Heart right ventricle (tissue), 16 donors: ENCODE data around the gene GSDME. TPM values are rescaled to one million over a fixed set of nuclear protein-coding genes. Genes with fewer than 3 reads are reported as not detected.

Source experiments
- ATAC-seq, 8 donors: fragments of 200-7000 bp; cut with Tn5 transposase; one replicate each; pipeline ENCODE4 v1.9.1; 2020; ENCODE audit warnings: mild to moderate bottlenecking in 8 of 8, moderate library complexity in 8 of 8, moderate number of reproducible peaks in 1 of 8
- DNase-seq, 2 donors: peaks; one replicate each; pipeline ENCODE4 v3.0.0-alpha.2; 2020
- H3K27ac ChIP-seq, 10 donors: fragments of 200-600 bp; sonication (generic) in 2 of 10; one replicate each; pipeline versions ENCODE4 v1.5.0 to v1.8.0; 2020 to 2022; ENCODE audit warnings: mild to moderate bottlenecking in 3 of 10
- H3K27me3 ChIP-seq, 7 donors: fragments of 200-600 bp; one replicate each; pipeline ENCODE4 v1.8.0; 2021 to 2022; ENCODE audit warnings: mild to moderate bottlenecking in 2 of 7
- H3K36me3 ChIP-seq, 9 donors: fragments of 200-600 bp; sonication (generic) in 1 of 9; one replicate each; pipeline versions ENCODE4 v1.5.0 to v1.8.0; 2020 to 2022; ENCODE audit warnings: mild to moderate bottlenecking in 2 of 9
- H3K4me1 ChIP-seq, 9 donors: fragments of 200-600 bp; sonication (generic) in 1 of 9; one replicate each; pipeline versions ENCODE4 v1.5.0 to v1.8.0; 2020 to 2022; ENCODE audit warnings: mild to moderate bottlenecking in 4 of 9
- H3K4me3 ChIP-seq, 10 donors: fragments of 200-600 bp; sonication (generic) in 2 of 10; one replicate each; pipeline versions ENCODE4 v1.5.0 to v1.8.0; 2020 to 2022; ENCODE audit warnings: mild to moderate bottlenecking in 7 of 10, moderate library complexity in 2 of 10
- H3K9me3 ChIP-seq, 11 donors: fragments of 200-600 bp in 10 of 11; sonication (generic) in 2 of 11; one replicate each; pipeline versions ENCODE4 v1.5.0 to v1.8.0; 2013 to 2022; ENCODE audit warnings: mild to moderate bottlenecking in 2 of 11, control low read depth in 1 of 11, moderate library complexity in 1 of 11
- WGBS, 2 donors: extraction: QIAGEN DNeasy Blood & Tissue Kit; methylation state at CpG; one replicate each; pipeline ENCODE4 v1.1.7; 2013; ENCODE audit warnings: inconsistent platforms in 1 of 2; 5-methylcytosine and 5-hydroxymethylcytosine counted together
- intact Hi-C, 10 donors: fragments of 100-400 bp; cut with DNase I; formaldehyde crosslinking; loops; one replicate each; pipeline versions ENCODE4 v1.11.1 to v1.14.2; 2022
- polyA plus RNA-seq, 2 donors: library from polyadenylated mRNA; stranded (reverse); fragments of 200-250 nt; gene quantifications; one replicate each; pipeline ENCODE4 v1.2.3, GENCODE V29; 2013
- total RNA-seq, 10 donors: library from RNA; stranded (reverse); fragmentation: NEBNext Ultra II Directional in 3 of 10; extraction: Animal tissue kit (Norgen Biotek cat#: 25700) in 3 of 10; gene quantifications; one replicate each; pipeline versions ENCODE4 v1.2.1 to v1.2.4, GENCODE V29; 2021 to 2023
- TF ChIP-seq, protein P1 (sequence below), 9 donors: fragments of 200-600 bp; sonication (generic) in 2 of 9; IDR thresholded peaks; one replicate each; pipeline versions ENCODE4 v1.5.0 to v1.8.0; 2021 to 2022; ENCODE audit warnings: antibody characterized with exemption in 9 of 9, mild to moderate bottlenecking in 5 of 9, moderate library complexity in 1 of 9
- donor health status: Arrhythmogenic right ventricular cardiomyopathy.
- donor health status: ischemic (EF 13 %, LVEDD 7.1; RV severe dilation, severe dysfunction).
- donor health status: healthy with polysubstance abuse.
- donor health status: DM: no; HTN: yes; CAD: no.
- donor health status: DM: no; HTN: no; CAD: no.
- donor health status: ischemic (EF 25% LVEDD 6.9; RV normal size, moderate dysfunction).
- donor health status: ischemic (EF 25% LVEDD 5.7; RV mildly dilated, moderate dysfunction).
- donor health status: healthy.
- donor health status: DM: yes; HTN: yes; CAD: no.
- donor health status: Ischemic cardiomyopathy.
- donor health status: ischemic (EF 35%, LVEDD 5.7; RV mildly dilated, moderate dysfunction).
- donor health status: nonischemic (EF 11% LVEDD 7.7; RV severe dilation, severe dysfunction).
- donor health status: DM: yes; HTN: yes; CAD: no.
- donor health status: PGD.
- donor health status: ischemic (EF 29% LVEDD 5.4; RV normal size, mild dysfunction).
- donor health status: nonischemic (EF 23%, LVEDD 6.1; RV moderate dilation, normal function).

The GSDME gene
- total and polyA plus RNA-seq, 12 donors = 2.8 to 11.9 (median 5.8) TPM

- intact Hi-C loops = no loop called here
Observed at GRCh38 chr7:24692592-24692991, 64.7 kb downstream of the GSDME start.

DNA sequence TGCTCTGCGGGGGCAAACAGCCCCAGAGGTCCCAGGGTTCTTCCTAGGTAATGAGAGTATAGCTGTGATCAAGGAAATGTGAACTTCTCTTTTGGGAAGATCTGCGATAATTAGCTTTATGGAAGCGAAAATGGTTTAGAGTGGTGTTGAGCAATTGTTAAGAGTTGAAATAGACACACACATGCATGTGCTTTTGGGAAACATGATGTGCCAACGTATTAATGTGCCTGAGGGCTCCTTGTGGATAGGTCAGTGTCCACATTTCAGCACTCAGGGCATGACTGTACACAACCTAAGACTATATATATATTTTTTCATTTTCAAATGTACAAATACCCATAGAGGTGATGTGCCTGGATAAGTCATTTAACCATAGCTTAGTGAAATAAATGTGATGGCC, 67.0 kb downstream of the GSDME start:
- DNase-seq = no peak
- Histone ChIP-seq H3K4me3 (no peak overlapping the region), H3K9me3 (no peaks in the 10 kb centered on the region), H3K4me1 (no peaks in the 10 kb centered on the region), H3K27ac (no peak overlapping the region), H3K36me3 (no peaks in the 10 kb centered on the region), H3K27me3 (no peaks in the 10 kb centered on the region)
- ATAC-seq = no peak
- WGBS, 2 donors = 85 to 89% methylated on average over 4 of the region's 4 CpGs
- TF ChIP-seq, protein P1, sequence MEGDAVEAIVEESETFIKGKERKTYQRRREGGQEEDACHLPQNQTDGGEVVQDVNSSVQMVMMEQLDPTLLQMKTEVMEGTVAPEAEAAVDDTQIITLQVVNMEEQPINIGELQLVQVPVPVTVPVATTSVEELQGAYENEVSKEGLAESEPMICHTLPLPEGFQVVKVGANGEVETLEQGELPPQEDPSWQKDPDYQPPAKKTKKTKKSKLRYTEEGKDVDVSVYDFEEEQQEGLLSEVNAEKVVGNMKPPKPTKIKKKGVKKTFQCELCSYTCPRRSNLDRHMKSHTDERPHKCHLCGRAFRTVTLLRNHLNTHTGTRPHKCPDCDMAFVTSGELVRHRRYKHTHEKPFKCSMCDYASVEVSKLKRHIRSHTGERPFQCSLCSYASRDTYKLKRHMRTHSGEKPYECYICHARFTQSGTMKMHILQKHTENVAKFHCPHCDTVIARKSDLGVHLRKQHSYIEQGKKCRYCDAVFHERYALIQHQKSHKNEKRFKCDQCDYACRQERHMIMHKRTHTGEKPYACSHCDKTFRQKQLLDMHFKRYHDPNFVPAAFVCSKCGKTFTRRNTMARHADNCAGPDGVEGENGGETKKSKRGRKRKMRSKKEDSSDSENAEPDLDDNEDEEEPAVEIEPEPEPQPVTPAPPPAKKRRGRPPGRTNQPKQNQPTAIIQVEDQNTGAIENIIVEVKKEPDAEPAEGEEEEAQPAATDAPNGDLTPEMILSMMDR (IDR thresholded peaks at IDR 0.05) = no peak
- intact Hi-C loops = no loop called here

More at GRCh38 chr7:24692592-24692991, 64.7 kb downstream of the GSDME start:
- ATAC-seq (no peak), DNase-seq (no peak)
- H3K4me3 ChIP-seq = no peak overlapping the region
- H3K9me3 ChIP-seq = no peaks in the 10 kb centered on the region
- TF ChIP-seq, protein P1 (IDR thresholded peaks at IDR 0.05) = no peak
- H3K36me3 ChIP-seq = no peaks in the 10 kb centered on the region
- no peaks in the 10 kb centered on the region for H3K4me1 ChIP-seq
- H3K27ac ChIP-seq = no peak overlapping the region
- H3K27me3 ChIP-seq = no peaks in the 10 kb centered on the region
- WGBS, 2 donors = 90 to 95% methylated on average over 2 of the region's 2 CpGs

DNA sequence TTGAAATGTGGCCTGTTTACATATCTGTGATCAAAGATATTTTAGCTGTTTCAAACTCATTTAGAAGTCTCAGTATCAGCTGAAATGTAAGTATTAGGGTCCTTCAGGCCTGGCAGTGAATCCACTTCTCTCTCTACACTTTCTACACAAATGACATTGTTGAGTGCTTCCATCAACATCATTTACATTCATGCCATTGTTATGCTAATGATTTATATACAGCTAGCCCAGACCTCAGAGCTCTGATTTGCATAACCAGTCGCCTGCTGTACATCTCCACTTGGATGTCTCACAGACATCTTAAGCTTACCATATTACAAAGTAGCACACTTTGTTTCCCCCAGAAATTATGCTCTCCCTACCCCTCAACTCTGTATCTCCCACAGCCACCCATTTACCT, 71.6 kb downstream of the GSDME start:
- H3K27me3 ChIP-seq = no peaks in the 10 kb centered on the region
- no peaks in the 10 kb centered on the region for H3K36me3 ChIP-seq
- TF ChIP-seq, protein P1 (IDR thresholded peaks at IDR 0.05) = no peak
- 88 to 97% methylated on average over 1 of the region's 1 CpG for WGBS, 2 donors
- no peaks in the 10 kb centered on the region for H3K4me1 ChIP-seq
- no peak overlapping the region for H3K27ac ChIP-seq
- intact Hi-C loops = no loop called here
- DNase-seq (no peak), ATAC-seq (no peak)
- H3K4me3 ChIP-seq = no peak overlapping the region
- H3K9me3 ChIP-seq = no peaks in the 10 kb centered on the region

- DNase-seq = no peak
- no peaks in the 10 kb centered on the region for H3K9me3 ChIP-seq
- H3K36me3 ChIP-seq = no peaks in the 10 kb centered on the region
- H3K4me1 ChIP-seq = peaks cover 0 to 16% (median 0%) of the 10 kb centered on the region in 9 donors
- no peak overlapping the region for H3K27ac ChIP-seq
- no peaks in the 10 kb centered on the region for H3K27me3 ChIP-seq
- no peak for ATAC-seq
- no peak overlapping the region for H3K4me3 ChIP-seq
- TF ChIP-seq, protein P1 (IDR thresholded peaks at IDR 0.05) = no peak
- intact Hi-C loops = no loop called here
Observed at GRCh38 chr7:24670782-24671181, 86.5 kb downstream of the GSDME start.
